Ectodermal cell (in vitro differentiated cells): ENCODE data around the gene LRP1.

Experiments used
- H3K27ac ChIP-seq: 2 replicates; pipeline ENCODE4 v1.7.0; 2013; ENCODE audit warnings: mild to moderate bottlenecking, low read depth, low read length; ENCODE audit not compliant: insufficient read depth, poor library complexity, severe bottlenecking
- H3K27me3 ChIP-seq: 2 replicates; pipeline ENCODE4 v1.7.0; 2013; ENCODE audit warnings: mild to moderate bottlenecking, low read length; ENCODE audit not compliant: insufficient read depth, control insufficient read depth, poor library complexity, severe bottlenecking
- H3K36me3 ChIP-seq: one replicate; pipeline ENCODE4 v1.7.0; 2013; ENCODE audit warnings: low read length; ENCODE audit not compliant: control insufficient read depth, insufficient read depth
- H3K4me1 ChIP-seq: one replicate; pipeline ENCODE4 v1.7.0; 2013; ENCODE audit warnings: low read length; ENCODE audit not compliant: control insufficient read depth, insufficient read depth
- H3K4me3 ChIP-seq: 2 replicates; pipeline ENCODE4 v1.7.0; 2013; ENCODE audit warnings: low read depth, low read length, control low read depth; ENCODE audit not compliant: insufficient read depth
- H3K9me3 ChIP-seq: 2 replicates; pipeline ENCODE4 v1.7.0; 2013; ENCODE audit warnings: mild to moderate bottlenecking, low read length, moderate library complexity; ENCODE audit not compliant: control insufficient read depth
- WGBS, 2 experiments: methylation state at CpG; one replicate each; pipeline ENCODE4 v1.1.7; 2013; ENCODE audit warnings: missing lambda C conversion rate in 2 of 2; 5-methylcytosine and 5-hydroxymethylcytosine counted together

Gene LRP1

GRCh38 chr12:57221169-57221917, 93.1 kb downstream of the LRP1 start:
- peaks cover 100% of the 10 kb centered on the region for H3K27me3 ChIP-seq
- WGBS, 2 experiments, result 9 to 10% methylated on average over 24 of the region's 24 CpGs
- no peaks in the 10 kb centered on the region for H3K36me3 ChIP-seq
- H3K4me3 ChIP-seq, result no peak overlapping the region
- H3K27ac ChIP-seq, result no peak overlapping the region
- H3K9me3 ChIP-seq, result no peaks in the 10 kb centered on the region
- peaks cover 46% of the 10 kb centered on the region for H3K4me1 ChIP-seq

GRCh38 chr12:57222286-57223190, 94.3 kb downstream of the LRP1 start:
- Histone ChIP-seq H3K9me3 (no peaks in the 10 kb centered on the region), H3K27me3 (peaks cover 100% of the 10 kb centered on the region), H3K27ac (no peak overlapping the region), H3K36me3 (no peaks in the 10 kb centered on the region), H3K4me3 (no peak overlapping the region), H3K4me1 (peaks cover 51% of the 10 kb centered on the region)
- 77 to 82% methylated on average over 13 of the region's 13 CpGs for WGBS, 2 experiments

DNA sequence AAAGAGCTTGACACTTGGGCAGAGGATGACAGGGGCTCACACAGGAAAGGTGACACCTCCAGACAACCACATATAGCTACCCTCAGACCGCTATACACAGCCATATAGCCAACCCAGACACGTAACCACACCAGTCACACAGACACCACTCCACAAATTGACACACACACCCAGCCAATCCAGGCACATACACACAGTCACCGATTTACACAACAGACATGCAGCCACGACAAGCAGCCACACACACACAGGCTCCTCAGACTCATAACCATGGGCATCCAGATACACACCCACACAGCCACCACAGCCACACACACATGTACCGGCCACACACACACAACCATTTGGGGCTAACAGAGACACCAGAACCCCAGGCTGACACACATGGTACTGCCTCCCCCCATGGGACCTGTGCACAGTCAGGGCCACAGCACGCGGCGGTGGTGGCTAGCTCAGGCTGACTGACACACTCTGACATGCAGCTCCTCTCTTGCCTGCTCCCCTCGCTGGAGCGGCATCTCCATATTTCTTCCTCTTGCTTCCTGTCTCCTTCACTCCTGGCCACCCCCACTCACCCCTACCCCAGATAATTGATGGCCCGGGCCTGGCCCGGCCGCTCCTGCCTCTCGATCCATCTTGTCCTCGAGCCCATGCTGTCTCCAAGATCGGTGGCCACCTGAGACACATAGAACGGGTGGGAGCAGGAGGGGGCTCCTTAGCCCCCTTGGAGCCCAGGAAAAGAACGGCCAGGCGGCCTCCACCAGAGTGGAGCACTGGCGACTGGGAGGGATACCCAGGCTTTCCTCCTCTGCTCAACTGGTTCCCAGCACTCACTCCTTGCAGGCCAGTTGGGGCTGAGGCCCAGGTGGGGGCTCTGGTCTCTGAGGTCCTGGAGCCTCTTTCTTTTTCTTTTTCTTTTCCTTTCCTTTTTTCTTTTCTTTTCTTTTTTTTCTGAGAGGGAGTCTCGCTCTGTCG, 95.2 kb downstream of the LRP1 start:
- Histone ChIP-seq H3K4me3 (no peak overlapping the region), H3K27me3 (peaks cover 100% of the 10 kb centered on the region), H3K36me3 (no peaks in the 10 kb centered on the region), H3K27ac (no peak overlapping the region), H3K4me1 (peaks cover 50% of the 10 kb centered on the region), H3K9me3 (no peaks in the 10 kb centered on the region)
- WGBS, 2 experiments, result 81 to 86% methylated on average over 22 of the region's 22 CpGs

DNA sequence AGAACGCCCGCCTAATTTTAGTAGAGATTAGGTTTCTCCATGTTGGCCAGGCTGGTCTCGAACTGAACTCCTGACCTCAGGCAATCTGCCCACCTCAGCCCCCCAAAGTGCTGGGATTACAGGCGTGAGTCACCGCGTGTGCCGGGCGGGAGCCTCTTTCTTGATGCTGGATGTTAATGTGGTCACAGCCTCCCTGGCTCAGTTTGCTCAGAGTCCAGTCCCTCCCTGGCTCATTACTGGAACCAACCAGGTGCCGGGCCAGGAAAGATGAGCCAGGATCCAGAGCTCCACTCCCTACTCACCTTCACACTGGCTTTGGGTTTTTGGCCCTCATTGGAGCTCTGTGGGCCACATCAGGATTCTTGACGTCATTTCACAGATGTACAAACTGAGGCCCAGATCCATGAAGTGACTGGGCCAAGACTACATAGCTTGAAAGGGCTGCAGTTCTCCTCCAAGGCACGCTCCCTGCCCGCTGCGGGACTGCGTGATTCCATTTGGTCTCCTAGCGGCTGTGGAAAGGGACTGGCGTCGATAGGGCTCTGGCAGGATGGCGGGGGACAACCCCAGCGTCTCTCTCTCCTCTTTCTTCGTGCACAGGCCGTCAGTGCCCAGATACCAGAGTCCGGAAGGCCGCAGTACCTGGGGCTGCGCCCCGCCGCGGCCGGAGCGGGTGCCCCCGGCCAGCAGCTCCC, 96.1 kb downstream of the LRP1 start:
- 54% methylated on average over 30 of the region's 30 CpGs for WGBS, 2 experiments
- Histone ChIP-seq H3K4me3 (no peak overlapping the region), H3K4me1 (peaks cover 43% of the 10 kb centered on the region), H3K27ac (no peak overlapping the region), H3K9me3 (no peaks in the 10 kb centered on the region), H3K27me3 (peaks cover 100% of the 10 kb centered on the region), H3K36me3 (no peaks in the 10 kb centered on the region)

DNA sequence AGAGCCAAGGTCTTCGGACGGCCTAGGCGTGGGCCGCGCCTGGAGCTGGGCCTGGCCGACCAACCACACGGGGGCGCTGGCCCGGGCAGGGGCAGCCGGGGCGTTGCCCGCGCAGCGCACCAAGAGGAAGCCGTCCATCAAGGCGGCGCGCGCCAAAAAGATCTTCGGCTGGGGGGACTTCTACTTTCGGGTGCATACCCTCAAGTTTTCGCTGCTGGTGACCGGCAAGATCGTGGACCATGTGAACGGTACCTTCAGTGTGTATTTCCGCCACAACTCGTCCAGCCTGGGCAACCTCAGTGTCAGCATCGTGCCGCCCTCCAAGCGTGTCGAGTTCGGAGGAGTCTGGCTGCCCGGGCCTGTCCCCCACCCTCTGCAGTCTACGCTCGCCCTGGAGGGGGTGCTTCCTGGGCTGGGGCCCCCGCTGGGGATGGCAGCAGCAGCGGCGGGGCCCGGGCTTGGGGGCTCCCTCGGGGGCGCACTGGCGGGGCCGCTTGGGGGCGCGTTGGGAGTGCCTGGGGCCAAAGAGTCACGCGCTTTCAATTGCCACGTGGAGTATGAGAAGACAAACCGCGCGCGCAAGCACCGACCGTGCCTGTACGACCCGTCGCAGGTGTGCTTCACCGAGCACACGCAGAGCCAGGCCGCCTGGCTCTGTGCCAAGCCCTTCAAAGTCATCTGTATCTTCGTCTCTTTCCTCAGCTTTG, 96.8 kb downstream of the LRP1 start:
- H3K36me3 ChIP-seq, result no peaks in the 10 kb centered on the region
- no peak overlapping the region for H3K27ac ChIP-seq
- 28 to 29% methylated on average over 61 of the region's 61 CpGs for WGBS, 2 experiments
- H3K4me1 ChIP-seq, result peaks cover 37% of the 10 kb centered on the region
- peaks cover 93% of the 10 kb centered on the region for H3K27me3 ChIP-seq
- H3K9me3 ChIP-seq, result no peaks in the 10 kb centered on the region
- no peak overlapping the region for H3K4me3 ChIP-seq

DNA sequence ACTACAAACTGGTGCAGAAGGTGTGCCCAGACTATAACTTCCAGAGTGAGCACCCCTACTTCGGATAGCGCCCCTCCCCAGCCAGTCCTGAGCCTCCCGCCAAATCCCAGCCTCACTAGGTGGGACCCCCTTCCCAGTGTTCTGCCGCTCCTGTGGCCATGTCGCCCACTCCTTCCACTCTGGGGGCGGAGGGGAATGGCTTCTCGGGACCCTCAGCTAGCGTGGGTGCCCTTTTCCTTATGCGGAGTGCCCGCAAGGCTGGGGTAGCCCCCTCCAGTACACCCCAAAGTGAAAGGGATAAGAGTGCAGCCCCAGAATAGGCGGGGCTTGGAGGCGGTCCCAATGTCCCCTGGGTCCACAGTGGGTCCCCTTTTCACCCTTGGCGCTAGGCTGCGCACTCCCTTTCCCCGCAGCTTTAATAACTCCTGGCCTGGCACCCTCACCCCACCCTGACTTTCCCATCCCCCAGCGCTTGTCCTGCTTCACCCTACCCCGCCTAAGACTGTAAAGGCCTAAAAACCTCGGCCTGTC, 97.5 kb downstream of the LRP1 start:
- WGBS, 2 experiments, result 45 to 49% methylated on average over 18 of the region's 18 CpGs
- no peaks in the 10 kb centered on the region for H3K36me3 ChIP-seq
- H3K27me3 ChIP-seq, result peaks cover 87% of the 10 kb centered on the region
- peaks cover 38% of the 10 kb centered on the region for H3K4me1 ChIP-seq
- no peak overlapping the region for H3K4me3 ChIP-seq
- no peaks in the 10 kb centered on the region for H3K9me3 ChIP-seq
- H3K27ac ChIP-seq, result no peak overlapping the region

DNA sequence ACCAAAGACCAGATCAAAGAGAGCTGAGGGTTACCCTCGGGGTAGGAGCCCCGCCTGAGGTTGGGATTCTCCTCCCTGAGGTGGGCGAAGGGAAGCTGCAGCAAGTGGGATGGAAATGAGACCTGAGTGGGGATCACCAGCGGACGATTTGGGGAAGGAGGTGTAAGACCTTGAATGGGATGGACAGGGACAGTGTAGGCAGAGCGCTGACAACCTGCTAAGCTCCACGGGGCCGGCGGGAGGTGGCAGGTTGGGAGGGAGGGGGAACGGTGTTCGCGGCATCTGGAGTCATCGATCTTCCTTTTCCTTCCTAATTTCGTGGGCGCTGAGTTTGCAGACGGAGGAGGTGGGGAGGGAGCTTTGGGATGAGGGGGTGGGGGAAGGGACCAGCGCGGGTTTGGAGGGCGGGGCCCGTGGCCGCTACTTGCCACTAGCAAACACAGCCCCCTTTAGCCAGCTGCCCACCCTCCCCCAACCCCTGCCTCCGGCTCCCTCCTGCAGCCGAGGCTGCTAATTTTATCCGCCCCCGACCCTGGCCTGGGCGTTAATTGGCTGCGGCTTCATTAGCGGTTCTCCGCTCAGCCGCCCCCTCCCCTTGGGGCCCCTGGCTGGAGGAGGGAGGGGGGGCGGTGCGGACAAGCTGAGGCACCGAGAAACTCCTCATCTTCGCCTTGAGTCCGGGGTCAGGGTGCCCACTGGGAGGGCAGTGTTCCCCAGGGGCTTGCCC, 98.5 kb downstream of the LRP1 start:
- peaks cover 77% of the 10 kb centered on the region for H3K27me3 ChIP-seq
- WGBS, 2 experiments, result 2 to 3% methylated on average over 33 to 35 of the region's 35 CpGs
- H3K4me3 ChIP-seq, result peak overlapping the region; percentile 17
- no peaks in the 10 kb centered on the region for H3K36me3 ChIP-seq
- H3K27ac ChIP-seq, result no peak overlapping the region
- no peaks in the 10 kb centered on the region for H3K9me3 ChIP-seq
- H3K4me1 ChIP-seq, result peaks cover 31% of the 10 kb centered on the region

DNA sequence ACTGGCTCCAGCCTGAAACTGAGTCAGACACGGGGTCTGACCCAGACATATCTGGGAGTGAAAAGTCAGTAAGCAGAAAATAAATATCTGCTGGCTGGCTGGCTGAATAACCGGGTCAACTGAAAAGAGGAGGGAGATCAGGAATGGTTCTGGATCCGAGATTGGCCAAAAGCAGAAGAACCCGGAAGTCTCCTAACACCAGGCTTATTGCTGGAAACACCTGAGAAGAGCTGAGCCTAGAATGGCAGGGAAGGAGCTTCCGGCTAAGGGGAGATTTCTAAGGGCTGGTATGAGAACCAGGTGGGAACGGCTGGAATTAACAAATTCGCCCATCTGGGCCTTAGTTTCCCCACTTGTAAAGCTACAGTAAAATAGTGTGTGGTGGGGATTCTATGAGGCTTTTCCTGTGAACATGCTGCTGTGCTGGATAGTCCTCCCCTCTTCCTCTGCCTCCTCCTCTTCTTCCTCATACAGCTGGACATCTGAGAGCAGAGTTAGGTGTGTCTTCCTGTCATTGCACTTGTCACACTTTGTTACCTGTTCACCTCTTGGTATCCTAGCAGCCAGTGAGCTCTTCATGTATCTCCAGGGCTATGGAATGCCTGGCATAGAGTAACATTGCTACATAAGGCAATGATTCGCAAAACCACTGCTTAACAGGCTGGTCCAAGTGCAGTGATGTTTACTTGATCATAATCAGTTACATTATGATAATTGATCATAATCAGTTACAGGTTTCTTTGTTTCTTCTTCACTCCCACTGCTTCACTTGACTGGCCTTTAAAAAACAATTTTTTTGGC, 99.2 kb downstream of the LRP1 start:
- peaks cover 7% of the 10 kb centered on the region for H3K36me3 ChIP-seq
- H3K4me1 ChIP-seq, result peaks cover 31% of the 10 kb centered on the region
- H3K9me3 ChIP-seq, result no peaks in the 10 kb centered on the region
- H3K4me3 ChIP-seq, result peak overlapping the region; percentile 17
- H3K27me3 ChIP-seq, result peaks cover 69% of the 10 kb centered on the region
- H3K27ac ChIP-seq, result no peak overlapping the region
- 41% methylated on average over 8 of the region's 8 CpGs for WGBS, 2 experiments
